Aorta (tissue), 5 donors: ENCODE results near the gene CAB39. TPM values are rescaled to one million over a fixed set of nuclear protein-coding genes. Genes with fewer than 3 reads are reported as not detected.

Experiments used
- ATAC-seq: fragments of 200-7000 bp; cut with Tn5 transposase; one replicate; pipeline ENCODE4 v1.9.1; 2022; ENCODE audit warnings: moderate library complexity; ENCODE audit not compliant: low FRiP score
- DNase-seq, 2 donors: peaks; one replicate each; pipeline ENCODE4 v3.0.0-alpha.2; 2020
- H3K27ac ChIP-seq, 2 donors: one replicate each; pipeline ENCODE4 v1.5.1; 2013; ENCODE audit warnings: low read length in 2 of 2, mild to moderate bottlenecking in 2 of 2, moderate library complexity in 2 of 2, control low read depth in 1 of 2, inconsistent platforms in 1 of 2, low read depth in 1 of 2
- H3K27me3 ChIP-seq, 2 donors: one replicate each; pipeline ENCODE4 v1.6.1; 2013; ENCODE audit warnings: control low read depth in 1 of 2, low read length in 1 of 2, mild to moderate bottlenecking in 1 of 2, moderate library complexity in 1 of 2; ENCODE audit not compliant: insufficient read depth in 2 of 2, control insufficient read depth in 1 of 2
- H3K36me3 ChIP-seq, 2 donors: one replicate each; pipeline ENCODE4 v1.6.1; 2013; ENCODE audit warnings: control low read depth in 1 of 2, low read length in 1 of 2, mild to moderate bottlenecking in 1 of 2; ENCODE audit not compliant: insufficient read depth in 2 of 2, control insufficient read depth in 1 of 2
- H3K4me1 ChIP-seq, 2 donors: one replicate each; pipeline ENCODE4 v1.6.1; 2013; ENCODE audit warnings: low read length in 2 of 2, control low read depth in 1 of 2, mild to moderate bottlenecking in 1 of 2, moderate library complexity in 1 of 2; ENCODE audit not compliant: insufficient read depth in 2 of 2, control insufficient read depth in 1 of 2
- H3K4me3 ChIP-seq, 2 donors: one replicate each; pipeline ENCODE4 v1.5.1; 2013; ENCODE audit warnings: low read length in 2 of 2, control low read depth in 1 of 2, mild to moderate bottlenecking in 1 of 2
- H3K9me3 ChIP-seq: one replicate; pipeline ENCODE4 v1.6.1; 2013; ENCODE audit warnings: mild to moderate bottlenecking, low read length; ENCODE audit not compliant: control insufficient read depth
- WGBS, 2 donors: extraction: QIAGEN DNeasy Blood & Tissue Kit; methylation state at CpG; one replicate each; pipeline ENCODE4 v1.1.7; 2013; 5-methylcytosine and 5-hydroxymethylcytosine counted together
- intact Hi-C, 2 donors: fragments of 100-400 bp; cut with DNase I; formaldehyde crosslinking; loops; one replicate each; pipeline versions ENCODE4 v1.14.2 to v1.15.0; 2022
- polyA plus RNA-seq, 2 donors: library from polyadenylated mRNA; stranded (reverse); fragments of 200-250 nt; gene quantifications; one replicate each; pipeline ENCODE4 v1.2.3, GENCODE V29; 2013
- total RNA-seq, 2 donors: library from RNA; stranded (reverse); fragmentation: NEBNext Ultra II Directional; extraction: Animal tissue kit (Norgen Biotek cat#: 25700); gene quantifications; one replicate each; pipeline ENCODE4 v1.2.1, GENCODE V29; 2021
- donor health status: healthy with polysubstance abuse.
- donor health status: Bipolar disorder and iron deficiency.
- donor health status: DM: no; HTN: no; CAD: no.
- donor health status: DM: no; HTN: no; CAD: no.
- donor health status: DM: yes; HTN: yes; CAD: no.

CAB39 gene
- total and polyA plus RNA-seq, 4 donors: 27.3 to 81.1 (median 69.1) TPM

DNA sequence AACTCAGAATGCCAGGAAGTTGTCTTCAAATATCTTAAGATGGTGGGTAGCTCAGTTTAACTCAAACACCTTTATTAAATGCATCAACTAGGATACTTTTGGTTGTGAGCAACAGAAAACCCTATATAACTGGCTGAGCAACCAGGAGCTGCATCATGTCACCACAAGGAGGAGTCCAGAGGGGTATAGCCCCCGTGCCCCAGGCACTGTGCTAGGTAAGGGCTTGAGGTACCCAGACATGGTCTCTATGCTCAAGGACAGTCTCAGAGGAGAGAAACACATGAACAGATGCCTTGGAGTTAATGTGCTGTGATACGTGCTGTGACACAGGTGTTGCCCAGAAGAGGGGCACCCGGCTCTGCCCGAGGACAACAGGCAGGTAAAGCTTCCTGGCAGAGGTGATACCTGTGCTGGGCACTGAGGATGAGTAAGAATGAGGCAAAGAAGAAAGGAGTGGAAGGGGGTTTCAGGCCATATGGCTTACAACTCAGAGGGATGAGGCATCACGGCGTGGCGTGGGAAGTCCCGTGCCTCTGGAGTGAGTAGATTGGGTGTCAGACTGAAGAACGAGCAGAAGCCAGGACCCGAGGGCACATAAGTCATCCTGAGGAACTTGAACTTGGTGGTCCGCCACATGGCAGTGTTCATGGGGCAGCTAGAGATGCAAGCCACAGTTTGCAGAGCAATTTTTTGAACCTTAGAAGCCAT lies 32.0 kb upstream of the CAB39 start:
- no peak for DNase-seq
- Histone ChIP-seq H3K27me3 (no peaks in the 10 kb centered on the region), H3K9me3 (peaks cover 7% of the 10 kb centered on the region), H3K4me1 (no peaks in the 10 kb centered on the region), H3K27ac (no peak overlapping the region), H3K4me3 (no peak overlapping the region), H3K36me3 (no peaks in the 10 kb centered on the region)
- intact Hi-C loops: no loop called here
- ATAC-seq: no peak
- WGBS, 2 donors: 66 to 73% methylated on average over 11 of the region's 11 CpGs

DNA sequence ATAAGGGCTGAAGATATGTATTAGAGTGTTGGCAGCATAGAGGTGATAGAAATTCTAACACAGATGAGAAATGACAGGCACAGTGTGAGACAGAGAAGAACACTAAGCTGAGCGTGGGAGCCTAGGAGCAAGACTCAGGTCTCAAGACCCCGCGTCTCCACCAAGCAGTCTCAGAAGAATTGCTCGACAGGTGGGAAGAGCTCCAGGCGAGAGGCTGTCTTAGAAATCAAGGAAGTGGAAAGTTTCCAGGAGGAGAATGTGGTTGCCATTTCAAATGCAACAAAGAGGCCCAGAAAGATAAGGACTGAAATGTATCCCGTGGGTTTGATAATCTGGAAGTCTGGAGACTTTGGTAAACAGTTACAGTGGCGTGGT lies 31.5 kb upstream of the CAB39 start:
- Histone ChIP-seq H3K27ac (no peak overlapping the region), H3K4me3 (no peak overlapping the region), H3K36me3 (no peaks in the 10 kb centered on the region), H3K9me3 (peaks cover 7% of the 10 kb centered on the region), H3K4me1 (no peaks in the 10 kb centered on the region), H3K27me3 (no peaks in the 10 kb centered on the region)
- DNase-seq (no peak), ATAC-seq (no peak)
- intact Hi-C loops: no loop called here
- 41 to 46% methylated on average over 7 of the region's 7 CpGs for WGBS, 2 donors

DNA sequence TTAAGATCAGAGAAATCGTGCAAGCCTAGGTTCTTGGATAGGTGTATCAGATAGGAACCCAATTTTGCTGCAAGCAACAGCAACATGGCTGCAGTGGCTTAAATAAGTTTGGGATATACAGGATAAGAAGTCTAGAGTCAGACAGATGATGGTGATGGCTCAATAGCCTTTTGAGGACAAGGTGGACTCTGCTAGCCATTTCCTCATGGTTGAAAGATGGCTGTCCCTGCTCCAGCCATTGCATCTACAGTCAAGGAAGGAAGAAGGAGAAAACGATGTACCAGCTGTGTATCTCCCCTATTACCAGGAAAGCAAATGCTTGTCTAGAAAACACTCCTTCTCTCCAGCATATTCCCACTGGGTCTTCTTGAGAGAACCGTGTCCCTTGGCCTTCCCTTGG lies 30.1 kb upstream of the CAB39 start:
- Histone ChIP-seq H3K27me3 (no peaks in the 10 kb centered on the region), H3K9me3 (peaks cover 7% of the 10 kb centered on the region), H3K4me3 (no peak overlapping the region), H3K27ac (no peak overlapping the region), H3K36me3 (no peaks in the 10 kb centered on the region), H3K4me1 (no peaks in the 10 kb centered on the region)
- 85 to 92% methylated on average over 3 of the region's 3 CpGs for WGBS, 2 donors
- intact Hi-C loops: no loop called here
- ATAC-seq (no peak), DNase-seq (no peak)

DNA sequence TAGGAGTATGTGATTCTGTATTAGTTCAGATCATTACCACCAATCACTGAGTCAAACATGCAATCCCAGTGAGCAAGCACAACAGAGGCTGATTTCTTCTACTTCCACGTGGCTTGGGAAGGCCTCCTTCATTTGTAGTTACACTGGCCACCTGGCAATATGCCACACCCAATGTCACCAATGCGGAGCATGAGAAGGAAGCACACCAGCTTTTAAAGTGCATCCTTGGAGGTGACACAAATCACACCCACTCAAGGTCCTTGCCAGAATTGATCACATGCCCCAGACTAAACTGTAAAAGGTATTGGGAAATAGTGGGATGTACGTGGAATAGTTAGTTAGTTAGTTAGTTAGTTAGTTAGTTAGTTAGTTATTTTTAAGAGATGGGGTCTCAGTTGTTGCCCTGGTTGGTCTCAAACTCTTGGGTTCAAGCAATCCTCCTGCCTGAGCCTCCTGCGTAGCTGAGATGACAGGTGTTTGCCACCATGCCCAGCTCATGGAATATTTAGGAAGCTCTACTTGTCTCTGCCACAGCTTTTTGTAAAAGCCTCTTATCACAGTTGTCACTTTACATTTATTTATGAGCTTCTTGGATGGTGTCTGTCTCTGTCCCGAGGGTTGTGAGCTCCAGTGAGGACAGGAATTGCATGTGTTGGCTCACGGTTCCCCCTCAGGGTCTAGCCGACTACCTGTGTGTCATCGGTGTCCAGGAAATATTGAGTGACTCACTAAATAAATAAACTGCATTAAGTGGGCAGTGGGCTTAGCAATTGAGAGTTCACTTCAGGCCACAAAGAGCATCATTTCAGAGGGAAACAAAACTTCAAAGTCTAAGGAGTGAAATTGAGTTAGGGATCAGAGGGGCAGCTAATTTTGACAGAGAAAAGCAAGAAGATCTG lies 28.1 kb upstream of the CAB39 start:
- Histone ChIP-seq H3K9me3 (peaks cover 3% of the 10 kb centered on the region), H3K4me1 (no peaks in the 10 kb centered on the region), H3K36me3 (no peaks in the 10 kb centered on the region), H3K27me3 (no peaks in the 10 kb centered on the region), H3K4me3 (no peak overlapping the region), H3K27ac (no peak overlapping the region)
- no peak for ATAC-seq
- DNase-seq: no peak
- 61 to 63% methylated on average over 8 of the region's 8 CpGs for WGBS, 2 donors
- intact Hi-C loops: no loop called here

DNA sequence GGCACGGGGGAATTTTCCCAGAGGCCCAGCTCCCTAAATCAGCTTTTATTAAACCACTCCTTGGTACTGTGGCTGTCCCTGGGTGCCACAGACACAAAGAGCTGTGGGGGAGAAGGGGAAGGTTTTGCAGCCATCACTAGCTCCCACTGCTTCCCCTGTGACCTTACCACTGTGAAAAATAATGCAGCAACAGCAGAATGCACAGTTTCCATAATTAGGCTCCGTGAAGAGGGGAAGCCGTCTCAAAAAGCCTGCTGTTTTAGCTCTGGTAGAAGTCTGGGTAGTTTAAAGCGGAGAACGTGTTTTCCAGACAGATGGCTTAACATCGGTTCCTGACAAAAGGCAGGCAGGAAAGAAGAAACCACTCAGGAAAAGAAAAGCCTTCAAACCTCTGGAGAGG lies 27.5 kb upstream of the CAB39 start:
- DNase-seq (no peak), ATAC-seq (no peak)
- WGBS, 2 donors: 57 to 58% methylated on average over 6 of the region's 6 CpGs
- Histone ChIP-seq H3K4me1 (no peaks in the 10 kb centered on the region), H3K4me3 (no peak overlapping the region), H3K9me3 (peaks cover 3% of the 10 kb centered on the region), H3K27ac (no peak overlapping the region), H3K36me3 (no peaks in the 10 kb centered on the region), H3K27me3 (no peaks in the 10 kb centered on the region)
- intact Hi-C loops: no loop called here

DNA sequence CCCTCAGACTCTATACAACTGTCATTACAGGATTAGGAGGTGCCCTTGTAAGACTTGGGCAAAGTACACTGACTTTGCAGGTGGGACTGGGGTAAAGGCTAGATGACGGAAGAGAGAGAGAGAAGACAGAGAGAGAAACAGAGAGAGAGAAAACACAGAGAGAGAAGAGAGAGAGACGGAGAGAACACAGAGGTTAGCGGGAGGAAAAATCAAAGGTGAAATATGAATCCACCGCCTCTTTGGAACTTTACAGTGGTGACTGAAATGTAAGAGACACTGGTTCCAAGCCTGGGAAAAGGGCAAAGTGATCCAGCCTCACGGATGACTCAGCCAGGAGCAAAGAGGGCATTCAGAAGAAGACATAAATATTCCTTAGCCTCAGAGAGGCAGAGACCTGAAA lies 25.1 kb upstream of the CAB39 start:
- H3K4me3 ChIP-seq: no peak overlapping the region
- intact Hi-C loops: no loop called here
- H3K4me1 ChIP-seq: no peaks in the 10 kb centered on the region
- H3K27ac ChIP-seq: no peak overlapping the region
- DNase-seq: no peak
- H3K36me3 ChIP-seq: no peaks in the 10 kb centered on the region
- no peak for ATAC-seq
- H3K27me3 ChIP-seq: no peaks in the 10 kb centered on the region
- H3K9me3 ChIP-seq: peaks cover 1% of the 10 kb centered on the region
- WGBS, 2 donors: 48 to 60% methylated on average over 5 of the region's 5 CpGs

DNA sequence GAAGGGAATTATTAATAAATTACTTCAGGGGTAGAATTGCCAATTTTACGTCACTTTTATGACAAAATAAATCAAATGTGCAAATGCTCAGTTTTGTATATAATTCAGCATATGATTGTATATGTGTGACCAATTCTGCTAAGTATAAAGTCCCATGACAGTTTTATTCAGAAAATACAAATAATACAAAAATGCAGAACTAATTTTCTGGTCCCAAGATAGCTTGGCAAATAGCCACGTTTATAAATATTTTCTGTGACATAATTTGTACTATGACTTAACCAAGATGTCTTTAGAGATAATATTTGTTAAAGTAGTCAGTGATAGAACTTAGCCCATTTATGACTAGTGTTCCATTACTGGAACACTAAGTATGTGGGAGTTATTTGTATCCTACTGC lies 24.2 kb upstream of the CAB39 start:
- WGBS, 2 donors: 31 to 40% methylated on average over 2 of the region's 2 CpGs
- intact Hi-C loops: no loop called here
- ATAC-seq: no peak
- DNase-seq: no peak
- H3K36me3 ChIP-seq: no peaks in the 10 kb centered on the region
- H3K27me3 ChIP-seq: no peaks in the 10 kb centered on the region
- no peaks in the 10 kb centered on the region for H3K4me1 ChIP-seq
- no peaks in the 10 kb centered on the region for H3K9me3 ChIP-seq
- no peak overlapping the region for H3K27ac ChIP-seq
- H3K4me3 ChIP-seq: no peak overlapping the region

DNA sequence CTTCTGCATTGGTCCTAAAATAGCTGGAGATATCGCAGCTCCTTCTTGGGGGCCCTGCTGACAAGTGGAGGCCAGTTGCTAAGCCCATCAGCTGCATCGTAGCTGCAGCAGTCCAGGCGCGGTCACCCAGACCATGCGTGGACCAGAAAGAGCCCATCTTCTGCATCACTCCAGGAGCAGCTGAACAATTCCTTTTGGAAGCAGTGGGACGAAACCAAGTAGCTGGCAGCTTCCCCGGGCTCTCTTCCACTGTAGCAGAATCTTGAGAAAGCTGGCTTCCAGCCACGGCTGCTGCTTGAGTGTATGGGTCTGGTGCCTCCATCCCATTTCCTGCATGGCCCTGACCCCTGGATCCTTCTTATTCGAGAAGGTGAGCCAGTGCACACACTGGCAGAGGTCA lies 22.2 kb upstream of the CAB39 start:
- WGBS, 2 donors: 29 to 34% methylated on average over 9 of the region's 9 CpGs
- H3K9me3 ChIP-seq: no peaks in the 10 kb centered on the region
- H3K4me3 ChIP-seq: no peak overlapping the region
- DNase-seq (peak in 1 of 2 donors; percentile 78), ATAC-seq (no peak)
- H3K27me3 ChIP-seq: no peaks in the 10 kb centered on the region
- no peaks in the 10 kb centered on the region for H3K4me1 ChIP-seq
- no peak overlapping the region for H3K27ac ChIP-seq
- intact Hi-C loops: no loop called here
- no peaks in the 10 kb centered on the region for H3K36me3 ChIP-seq
